Testis (tissue), 3 donors: ENCODE measurements around the gene FAM163B. TPM values are rescaled to one million over a fixed set of nuclear protein-coding genes. Genes with fewer than 3 reads are reported as not detected.

Experiments used
- DNase-seq: peaks from one replicate; pipeline ENCODE4 v3.0.0-alpha.2; 2019
- H3K27ac ChIP-seq, 2 donors: fragments of 200-600 bp; sonication (generic); one replicate each; pipeline ENCODE4 v1.5.1; 2019
- H3K27me3 ChIP-seq: fragments of 200-600 bp; sonication (generic); one replicate; pipeline ENCODE4 v1.5.1; 2019
- H3K36me3 ChIP-seq: fragments of 200-600 bp; sonication (generic); one replicate; pipeline ENCODE4 v1.5.1; 2017; ENCODE audit warnings: low read depth; ENCODE audit errors: missing control alignments
- H3K4me1 ChIP-seq: fragments of 200-600 bp; sonication (generic); one replicate; pipeline ENCODE4 v1.5.1; 2019
- H3K4me3 ChIP-seq, 2 donors: fragments of 200-600 bp; sonication (generic); one replicate each; pipeline ENCODE4 v1.5.1; 2017 to 2019
- H3K9me3 ChIP-seq: fragments of 200-600 bp; sonication (generic); one replicate; pipeline ENCODE4 v1.5.1; 2017
- POLR2A ChIP-seq: fragments of 450-650 bp; IDR thresholded peaks from one replicate; pipeline ENCODE4 v1.6.1; 2017; ENCODE audit warnings: antibody characterized with exemption, mild to moderate bottlenecking, moderate library complexity
- WGBS, 2 donors: methylation state at CpG; one replicate each; pipeline ENCODE4 v1.1.5; 2018; 5-methylcytosine and 5-hydroxymethylcytosine counted together
- intact Hi-C: fragments of 100-400 bp; cut with DNase I; formaldehyde crosslinking; loops from one replicate; pipeline ENCODE4 v1.15.1; 2023; ENCODE audit warnings: low total_unique reads
- polyA plus RNA-seq: library from polyadenylated mRNA; stranded (reverse); fragments of 350-450 nt; fragmentation: Illumina TruSeq; extraction: RNeasy Lipid Tissue Mini Kit (QIAGEN cat#74804); gene quantifications from one replicate; pipeline ENCODE4 v1.2.3, GENCODE V29; 2014; ENCODE audit warnings: low read depth, low replicate concordance; ENCODE audit not compliant: insufficient read depth
- total RNA-seq, 2 donors: library from RNA; depleted of rRNA; stranded (reverse); fragments of >200 nt; gene quantifications; one replicate each; pipeline ENCODE4 v1.2.3, GENCODE V29; 2016
- TF ChIP-seq, protein P1 (sequence below), 3 experiments: fragments of 450-650 bp in 2 of 3; fragments of 200-600 bp in 1 of 3; sonication (generic) in 1 of 3; IDR thresholded peaks; one replicate each; pipeline ENCODE4 v1.5.1; 2016 to 2019; ENCODE audit warnings: antibody characterized with exemption in 3 of 3, mild to moderate bottlenecking in 2 of 3, moderate library complexity in 1 of 3

The FAM163B gene
- total and polyA plus RNA-seq, 3 donors from 2014 or later = 2.2 to 3.8 (median 2.8) TPM

DNA sequence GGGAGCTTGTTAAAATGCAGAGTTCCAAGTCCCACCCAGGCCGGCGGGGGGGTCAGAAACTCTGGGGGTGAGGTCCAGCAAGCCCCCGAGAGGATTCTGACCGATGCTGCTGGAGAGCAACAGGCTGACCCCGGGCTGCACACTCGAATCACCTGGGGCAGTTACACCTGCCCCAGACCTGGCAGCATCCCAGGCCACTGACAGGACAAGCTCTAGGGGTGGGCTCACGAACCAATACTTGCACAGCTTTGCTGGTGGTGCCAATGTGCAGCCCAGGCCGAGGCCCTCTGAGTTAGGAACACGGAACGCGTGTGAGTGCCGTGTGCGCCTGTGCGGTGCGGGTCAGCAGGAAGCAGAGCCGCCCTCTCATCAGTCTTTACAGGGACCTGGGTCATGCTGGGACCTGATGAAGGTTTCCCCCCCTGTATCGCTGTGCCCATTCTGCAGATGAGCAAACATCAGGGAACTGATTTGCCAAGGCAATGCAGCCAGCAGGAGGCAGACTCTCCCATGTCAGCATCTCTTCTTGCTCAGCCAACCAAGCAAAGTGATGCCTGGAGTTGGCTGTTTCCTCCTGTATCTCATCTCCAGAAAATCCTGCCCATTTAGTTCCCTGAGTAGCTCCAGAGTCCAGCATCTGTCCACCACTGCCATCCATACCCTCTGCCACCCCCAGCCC lies 16.3 kb downstream of the FAM163B start:
- DNase-seq = no peak
- intact Hi-C loops = no loop called here
- H3K27me3 ChIP-seq = no peaks in the 10 kb centered on the region
- no peaks in the 10 kb centered on the region for H3K4me1 ChIP-seq
- no peaks in the 10 kb centered on the region for H3K9me3 ChIP-seq
- no peak overlapping the region for H3K27ac ChIP-seq
- WGBS, 2 donors = 89% methylated on average over 16 of the region's 17 CpGs; no CpG with 5 or more reads in 1 of the 2 donors
- H3K36me3 ChIP-seq = no peaks in the 10 kb centered on the region
- no peak overlapping the region for H3K4me3 ChIP-seq
- TF ChIP-seq, protein P1, sequence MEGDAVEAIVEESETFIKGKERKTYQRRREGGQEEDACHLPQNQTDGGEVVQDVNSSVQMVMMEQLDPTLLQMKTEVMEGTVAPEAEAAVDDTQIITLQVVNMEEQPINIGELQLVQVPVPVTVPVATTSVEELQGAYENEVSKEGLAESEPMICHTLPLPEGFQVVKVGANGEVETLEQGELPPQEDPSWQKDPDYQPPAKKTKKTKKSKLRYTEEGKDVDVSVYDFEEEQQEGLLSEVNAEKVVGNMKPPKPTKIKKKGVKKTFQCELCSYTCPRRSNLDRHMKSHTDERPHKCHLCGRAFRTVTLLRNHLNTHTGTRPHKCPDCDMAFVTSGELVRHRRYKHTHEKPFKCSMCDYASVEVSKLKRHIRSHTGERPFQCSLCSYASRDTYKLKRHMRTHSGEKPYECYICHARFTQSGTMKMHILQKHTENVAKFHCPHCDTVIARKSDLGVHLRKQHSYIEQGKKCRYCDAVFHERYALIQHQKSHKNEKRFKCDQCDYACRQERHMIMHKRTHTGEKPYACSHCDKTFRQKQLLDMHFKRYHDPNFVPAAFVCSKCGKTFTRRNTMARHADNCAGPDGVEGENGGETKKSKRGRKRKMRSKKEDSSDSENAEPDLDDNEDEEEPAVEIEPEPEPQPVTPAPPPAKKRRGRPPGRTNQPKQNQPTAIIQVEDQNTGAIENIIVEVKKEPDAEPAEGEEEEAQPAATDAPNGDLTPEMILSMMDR (IDR thresholded peaks at IDR 0.05) = no peak
- TF ChIP-seq POLR2A = no peak

DNA sequence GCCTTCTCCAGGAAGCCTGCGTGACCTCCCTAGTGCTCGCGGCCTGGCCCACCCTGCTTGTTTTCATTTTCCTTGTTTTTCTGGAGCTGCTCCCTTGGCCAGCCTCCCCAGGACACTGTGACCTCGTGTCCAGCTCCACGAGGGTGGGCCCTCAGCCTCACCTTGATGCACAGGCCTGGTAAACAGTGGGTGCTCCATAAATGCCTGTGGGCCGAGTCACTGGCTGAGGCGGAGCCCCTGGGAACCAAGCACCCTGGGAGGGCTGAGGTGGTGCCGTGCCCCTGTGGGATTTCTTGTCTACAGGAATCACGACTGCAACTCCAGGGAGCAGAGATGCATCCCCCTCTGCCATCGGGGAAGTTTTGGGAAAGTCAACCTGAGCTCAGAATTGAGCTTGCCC lies 17.2 kb downstream of the FAM163B start:
- TF ChIP-seq POLR2A = no peak
- TF ChIP-seq, protein P1 (IDR thresholded peaks at IDR 0.05) = no peak
- H3K36me3 ChIP-seq = no peaks in the 10 kb centered on the region
- no peaks in the 10 kb centered on the region for H3K4me1 ChIP-seq
- intact Hi-C loops = no loop called here
- DNase-seq = no peak
- H3K9me3 ChIP-seq = no peaks in the 10 kb centered on the region
- no peak overlapping the region for H3K4me3 ChIP-seq
- 62 to 73% methylated on average over 10 of the region's 10 CpGs for WGBS, 2 donors
- no peaks in the 10 kb centered on the region for H3K27me3 ChIP-seq
- no peak overlapping the region for H3K27ac ChIP-seq

DNA sequence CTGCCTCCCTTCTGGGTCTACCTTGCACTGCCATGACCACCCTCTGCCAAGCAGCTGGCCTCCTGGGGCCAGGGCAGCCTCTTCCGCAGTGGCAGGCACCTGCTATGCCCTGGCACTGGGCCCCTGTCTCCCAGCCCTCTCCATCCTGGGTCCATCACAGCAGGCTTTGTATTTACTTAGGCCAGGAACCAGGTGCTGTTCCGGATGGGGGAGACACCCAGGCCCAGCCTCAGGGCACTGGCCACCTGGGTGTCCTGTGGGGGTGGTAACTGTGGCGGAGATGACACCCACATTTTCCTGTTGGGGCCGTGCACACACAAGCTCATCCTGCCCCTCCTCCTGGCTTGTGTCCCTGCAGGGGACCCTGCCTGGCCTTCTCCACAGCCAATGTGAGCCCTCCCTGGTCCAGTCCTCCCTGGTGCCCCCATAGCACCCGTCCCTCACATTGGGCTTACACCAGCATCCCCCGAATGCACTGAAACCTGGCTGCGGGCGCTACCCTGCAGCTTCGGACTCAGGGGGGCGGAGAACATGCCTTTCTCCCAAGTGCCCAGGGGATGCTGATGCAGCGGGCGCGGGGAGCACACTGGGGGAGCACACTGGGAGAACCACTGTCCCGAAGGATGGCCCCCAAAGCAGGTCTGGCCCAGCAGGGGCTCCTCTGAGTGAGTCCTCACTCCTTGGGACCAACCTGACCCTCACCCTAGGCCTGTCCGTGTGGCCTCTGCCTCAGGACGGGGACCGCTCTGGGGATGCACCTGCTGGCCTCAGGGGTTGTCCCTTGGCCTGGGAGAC lies 17.9 kb downstream of the FAM163B start:
- WGBS, 2 donors = 95 to 98% methylated on average over 10 to 16 of the region's 17 CpGs
- intact Hi-C loops = no loop called here
- no peak for DNase-seq

DNA sequence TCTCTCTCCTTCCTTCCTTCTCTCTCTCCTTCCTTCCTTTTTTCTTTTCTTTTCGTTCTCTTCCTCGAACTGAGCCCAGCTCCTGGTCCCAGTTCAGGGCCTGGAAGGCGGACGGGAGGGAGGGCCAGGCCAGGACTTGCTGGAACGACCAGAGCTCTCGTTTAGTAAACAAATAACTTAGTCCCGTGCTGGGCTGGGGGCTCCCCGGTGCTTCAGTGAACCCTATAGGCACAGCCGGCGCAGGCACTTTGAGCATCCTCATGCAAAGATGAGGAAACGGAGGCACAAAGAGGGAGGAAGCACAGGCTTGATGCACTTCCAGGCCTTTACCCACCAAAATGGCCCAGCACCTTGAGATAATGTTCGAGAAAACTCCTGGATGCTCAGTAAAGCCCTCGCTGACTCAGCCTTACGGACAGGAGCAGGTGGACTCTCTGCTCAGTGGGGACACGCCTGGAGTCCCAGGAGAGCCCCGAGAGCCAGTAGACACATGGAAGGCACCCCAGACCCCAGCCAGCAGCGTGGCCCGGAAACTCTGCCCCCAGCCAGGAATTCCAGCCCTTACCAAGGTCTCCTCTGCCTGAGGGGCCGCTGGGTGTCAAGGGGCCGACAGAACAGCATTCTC lies 18.8 kb downstream of the FAM163B start:
- Histone ChIP-seq H3K9me3 (no peaks in the 10 kb centered on the region), H3K27ac (no peak overlapping the region), H3K36me3 (no peaks in the 10 kb centered on the region), H3K4me3 (no peak overlapping the region), H3K27me3 (no peaks in the 10 kb centered on the region), H3K4me1 (peaks cover under 1% of the 10 kb centered on the region)
- DNase-seq = no peak
- 79 to 86% methylated on average over 20 of the region's 20 CpGs for WGBS, 2 donors
- TF ChIP-seq POLR2A = no peak
- TF ChIP-seq, protein P1 (IDR thresholded peaks at IDR 0.05) = no peak
- intact Hi-C loops = no loop called here

More for the DNA sequence above, 17.9 kb downstream of the FAM163B start:
- TF ChIP-seq, protein P1 (IDR thresholded peaks at IDR 0.05) = no peak
- TF ChIP-seq POLR2A = no peak
- H3K27ac ChIP-seq = no peak overlapping the region
- H3K27me3 ChIP-seq = no peaks in the 10 kb centered on the region
- no peak overlapping the region for H3K4me3 ChIP-seq
- no peaks in the 10 kb centered on the region for H3K36me3 ChIP-seq
- H3K9me3 ChIP-seq = no peaks in the 10 kb centered on the region
- no peaks in the 10 kb centered on the region for H3K4me1 ChIP-seq
